ENCODE results near the gene MYO1D. TPM values are rescaled to one million over a fixed set of nuclear protein-coding genes. Genes with fewer than 3 reads are reported as not detected.

The MYO1D gene
- total RNA-seq, 1 experiment from 2014 or later = 23.5 TPM

DNA sequence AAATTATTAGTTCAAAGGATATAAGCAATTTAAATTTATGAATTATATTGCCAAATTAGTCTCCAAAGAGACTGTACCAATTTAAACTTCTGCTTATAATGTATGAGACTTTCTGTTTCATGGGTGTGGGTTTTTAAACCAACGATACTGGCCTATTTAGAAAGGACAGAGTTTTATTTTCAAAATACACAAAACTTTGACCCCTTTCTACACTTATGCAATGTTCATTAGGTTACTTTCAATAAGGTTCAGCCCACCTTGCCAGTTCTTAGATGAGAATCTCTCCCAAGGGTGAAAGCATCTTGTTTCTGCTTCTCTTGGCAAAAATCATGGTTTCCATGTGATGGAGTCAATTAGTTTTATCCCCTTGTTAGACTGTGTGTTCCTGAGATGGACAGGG lies 84.7 kb downstream of the MYO1D start:
- BruUV-seq (replicated peaks) = no TSS peak
- Histone ChIP-seq H3F3A (ENCODE audit: low read length, unreplicated experiment) (no peaks in the 10 kb centered on the region), H3K4me3 (ENCODE audit: low read length) (no peak overlapping the region), H3K9me2 (replicated peaks; ENCODE audit: low read length) (no peaks in the 10 kb centered on the region), H3K4me1 (ENCODE audit: insufficient read depth, low read length) (no peaks in the 10 kb centered on the region), H4K20me1 (ENCODE audit: low read length) (no peaks in the 10 kb centered on the region), H3K9ac (ENCODE audit: low read length) (no peak overlapping the region), H3K27me3 (ENCODE audit: low read length) (no peaks in the 10 kb centered on the region), H3K36me3 (ENCODE audit: low read depth, low read length) (no peaks in the 10 kb centered on the region), H3K79me2 (ENCODE audit: low read length) (no peaks in the 10 kb centered on the region), H3K4me2 (ENCODE audit: low read length) (no peak overlapping the region), H2AFZ (ENCODE audit: low read length) (no peak overlapping the region), H3K9me3 (ENCODE audit: low read length) (no peaks in the 10 kb centered on the region), H3K27ac (ENCODE audit: low read length) (no peak overlapping the region)
- no peak for DNase-seq
- TF ChIP-seq EZH2phosphoT487 (IDR thresholded peaks at IDR 0.05; ENCODE audit: borderline replicate concordance, low read length) (no peak), EZH2 (IDR thresholded peaks at IDR 0.05; ENCODE audit: low read length, unreplicated experiment) (no peak)
- TF ChIP-seq, protein P1, sequence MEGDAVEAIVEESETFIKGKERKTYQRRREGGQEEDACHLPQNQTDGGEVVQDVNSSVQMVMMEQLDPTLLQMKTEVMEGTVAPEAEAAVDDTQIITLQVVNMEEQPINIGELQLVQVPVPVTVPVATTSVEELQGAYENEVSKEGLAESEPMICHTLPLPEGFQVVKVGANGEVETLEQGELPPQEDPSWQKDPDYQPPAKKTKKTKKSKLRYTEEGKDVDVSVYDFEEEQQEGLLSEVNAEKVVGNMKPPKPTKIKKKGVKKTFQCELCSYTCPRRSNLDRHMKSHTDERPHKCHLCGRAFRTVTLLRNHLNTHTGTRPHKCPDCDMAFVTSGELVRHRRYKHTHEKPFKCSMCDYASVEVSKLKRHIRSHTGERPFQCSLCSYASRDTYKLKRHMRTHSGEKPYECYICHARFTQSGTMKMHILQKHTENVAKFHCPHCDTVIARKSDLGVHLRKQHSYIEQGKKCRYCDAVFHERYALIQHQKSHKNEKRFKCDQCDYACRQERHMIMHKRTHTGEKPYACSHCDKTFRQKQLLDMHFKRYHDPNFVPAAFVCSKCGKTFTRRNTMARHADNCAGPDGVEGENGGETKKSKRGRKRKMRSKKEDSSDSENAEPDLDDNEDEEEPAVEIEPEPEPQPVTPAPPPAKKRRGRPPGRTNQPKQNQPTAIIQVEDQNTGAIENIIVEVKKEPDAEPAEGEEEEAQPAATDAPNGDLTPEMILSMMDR (conservative IDR thresholded peaks at IDR 0.05; ENCODE audit: low read depth, low read length) = no peak
- CTCF ChIA-PET = no interaction called here
- POLR2A ChIA-PET (ENCODE audit: unreplicated experiment) = no interaction called here
- ATAC-seq = no peak
- intact Hi-C loops (cut with micrococcal nuclease) = no loop called here

DNA sequence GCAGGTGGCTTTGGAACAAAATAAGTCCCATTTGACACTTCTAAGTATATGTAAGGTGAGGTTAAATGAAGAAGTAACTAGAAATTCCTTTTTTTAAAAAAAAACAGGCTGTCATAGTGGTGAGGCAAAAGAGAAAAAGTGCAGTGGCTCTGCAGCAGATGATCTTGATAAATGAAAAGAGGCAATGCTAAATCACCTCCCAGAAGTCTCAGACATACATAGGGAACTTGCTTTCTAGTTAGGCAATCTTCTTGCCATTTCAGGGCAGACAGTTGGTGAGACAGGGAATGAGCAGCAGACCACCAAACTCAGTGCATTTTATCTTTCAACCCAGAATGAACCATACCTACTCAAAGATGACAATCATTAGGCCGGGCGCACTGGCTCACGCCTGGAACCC lies 90.8 kb downstream of the MYO1D start:
- Histone ChIP-seq H3K9me2 (replicated peaks; ENCODE audit: low read length) (no peaks in the 10 kb centered on the region), H3K9me3 (ENCODE audit: low read length) (no peaks in the 10 kb centered on the region), H3K4me2 (ENCODE audit: low read length) (no peak overlapping the region), H3K4me1 (ENCODE audit: insufficient read depth, low read length) (no peaks in the 10 kb centered on the region), H4K20me1 (ENCODE audit: low read length) (no peaks in the 10 kb centered on the region), H2AFZ (ENCODE audit: low read length) (no peak overlapping the region), H3K79me2 (ENCODE audit: low read length) (no peaks in the 10 kb centered on the region), H3K9ac (ENCODE audit: low read length) (no peak overlapping the region), H3K4me3 (ENCODE audit: low read length) (no peak overlapping the region), H3F3A (ENCODE audit: low read length, unreplicated experiment) (no peaks in the 10 kb centered on the region), H3K27ac (ENCODE audit: low read length) (no peak overlapping the region), H3K27me3 (ENCODE audit: low read length) (no peaks in the 10 kb centered on the region), H3K36me3 (ENCODE audit: low read depth, low read length) (no peaks in the 10 kb centered on the region)
- DNase-seq = no peak
- intact Hi-C loops (cut with micrococcal nuclease) = no loop called here
- CTCF ChIA-PET = no interaction called here
- ATAC-seq = no peak
- BruUV-seq (replicated peaks) = no TSS peak
- TF ChIP-seq, protein P1 (conservative IDR thresholded peaks at IDR 0.05; ENCODE audit: low read depth, low read length) = no peak
- no peak for TF ChIP-seq EZH2phosphoT487 (IDR thresholded peaks at IDR 0.05; ENCODE audit: borderline replicate concordance, low read length)
- TF ChIP-seq EZH2 (IDR thresholded peaks at IDR 0.05; ENCODE audit: low read length, unreplicated experiment) = no peak
- POLR2A ChIA-PET (ENCODE audit: unreplicated experiment) = no interaction called here

DNA sequence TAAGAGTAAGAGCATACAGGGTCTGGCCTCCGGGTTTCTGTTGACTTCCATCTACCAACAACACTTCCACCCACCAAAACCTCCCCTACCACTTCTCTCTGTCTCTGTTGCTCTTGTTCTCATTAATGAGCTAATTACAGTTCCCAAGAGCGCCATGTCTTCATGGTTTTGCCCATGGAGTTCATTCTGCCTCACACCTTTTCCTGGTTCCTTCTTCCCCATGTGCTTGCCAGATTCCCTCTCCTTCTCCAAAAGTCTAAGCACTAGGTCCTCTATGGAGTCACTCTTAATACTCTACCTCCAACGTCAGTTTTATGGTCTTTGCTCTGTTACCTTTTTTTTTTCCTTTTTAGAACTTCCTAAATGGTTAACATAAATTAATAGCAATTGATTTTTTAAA lies 92.8 kb downstream of the MYO1D start:
- ATAC-seq (no peak), DNase-seq (no peak)
- intact Hi-C loops (cut with micrococcal nuclease) = loop anchor here (5.0 kb wide), 2 partner anchors 73 to 213 kb away; no protein-coding TSS in a partner anchor
- H3K79me2 ChIP-seq (ENCODE audit: low read length) = no peaks in the 10 kb centered on the region
- H3K9ac ChIP-seq (ENCODE audit: low read length) = no peak overlapping the region
- no peaks in the 10 kb centered on the region for H3F3A ChIP-seq (ENCODE audit: low read length, unreplicated experiment)
- no peaks in the 10 kb centered on the region for H3K9me3 ChIP-seq (ENCODE audit: low read length)
- H3K4me1 ChIP-seq (ENCODE audit: insufficient read depth, low read length) = no peaks in the 10 kb centered on the region
- H3K9me2 ChIP-seq (replicated peaks; ENCODE audit: low read length) = no peaks in the 10 kb centered on the region
- no peak for TF ChIP-seq EZH2phosphoT487 (IDR thresholded peaks at IDR 0.05; ENCODE audit: borderline replicate concordance, low read length)
- TF ChIP-seq, protein P1 (conservative IDR thresholded peaks at IDR 0.05; ENCODE audit: low read depth, low read length) = no peak
- TF ChIP-seq EZH2 (IDR thresholded peaks at IDR 0.05; ENCODE audit: low read length, unreplicated experiment) = no peak
- no peak overlapping the region for H2AFZ ChIP-seq (ENCODE audit: low read length)
- no peak overlapping the region for H3K27ac ChIP-seq (ENCODE audit: low read length)
- no peaks in the 10 kb centered on the region for H3K27me3 ChIP-seq (ENCODE audit: low read length)
- no TSS peak for BruUV-seq (replicated peaks)
- POLR2A ChIA-PET (ENCODE audit: unreplicated experiment) = no interaction called here
- no peak overlapping the region for H3K4me3 ChIP-seq (ENCODE audit: low read length)
- H4K20me1 ChIP-seq (ENCODE audit: low read length) = no peaks in the 10 kb centered on the region
- CTCF ChIA-PET = interaction anchor here (0.9 to 2.3 kb wide), 3 partner anchors 51 to 152 kb away, joined by 3 to 31 read pairs (median 4); partner anchors contain the start of gene MYO1D
- no peaks in the 10 kb centered on the region for H3K36me3 ChIP-seq (ENCODE audit: low read depth, low read length)
- H3K4me2 ChIP-seq (ENCODE audit: low read length) = no peak overlapping the region
